Body of pancreas (tissue), 4 donors: Measurements from ENCODE around the gene EMC8. TPM values are rescaled to one million over a fixed set of nuclear protein-coding genes. Genes with fewer than 3 reads are reported as not detected.

Experiments used
- ATAC-seq: fragments of 150-250 bp; one replicate; pipeline ENCODE4 v1.9.1; 2016
- DNase-seq, 4 donors: peaks; one replicate each; pipeline ENCODE4 v3.0.0-alpha.2; 2019
- H3K27ac ChIP-seq, 4 donors: fragments of 200-600 bp; sonication (generic); 1 replicate in 3 of 4; 2 replicates in 1 of 4; pipeline versions ENCODE4 v1.5.1 to v1.6.1; 2016 to 2019; ENCODE audit warnings: mild to moderate bottlenecking in 1 of 4, mixed read lengths in 1 of 4, moderate library complexity in 1 of 4
- H3K27me3 ChIP-seq, 2 donors: fragments of 200-600 bp; sonication (generic); one replicate each; pipeline ENCODE4 v1.6.0; 2016; ENCODE audit warnings: mild to moderate bottlenecking in 1 of 2
- H3K36me3 ChIP-seq, 2 donors: fragments of 200-600 bp; sonication (generic); replicated peaks in 1 of 2; 2 replicates each; pipeline ENCODE4 v1.5.1; 2016; ENCODE audit warnings: low read depth in 2 of 2; ENCODE audit not compliant: insufficient read depth in 1 of 2
- H3K4me1 ChIP-seq: fragments of 200-600 bp; sonication (generic); one replicate; pipeline ENCODE4 v1.6.0; 2016
- H3K4me3 ChIP-seq, 2 donors: fragments of 200-600 bp; sonication (generic); 1 replicate in 1 of 2; 2 replicates in 1 of 2; pipeline ENCODE4 v1.5.1; 2016 to 2019
- H3K9me3 ChIP-seq, 3 donors: fragments of 200-600 bp; sonication (generic); 1 replicate in 2 of 3; 2 replicates in 1 of 3; pipeline ENCODE4 v1.5.1; 2016
- POLR2A ChIP-seq, 3 donors: fragments of 450-650 bp; IDR thresholded peaks; one replicate each; pipeline ENCODE4 v1.6.1; 2016; ENCODE audit warnings: antibody characterized with exemption in 3 of 3, mild to moderate bottlenecking in 2 of 3
- WGBS, 2 donors: methylation state at CpG; one replicate each; pipeline ENCODE4 v1.1.5; 2017; 5-methylcytosine and 5-hydroxymethylcytosine counted together
- intact Hi-C: fragments of 100-400 bp; cut with DNase I; formaldehyde crosslinking; loops from one replicate; pipeline ENCODE4 v1.15.1; 2023
- total RNA-seq, 2 donors: library from RNA; depleted of rRNA; stranded (reverse); fragments of >200 nt; gene quantifications; one replicate each; pipeline ENCODE4 v1.1.0, GENCODE V29; 2016
- TF ChIP-seq, protein P1 (sequence below), 7 experiments: fragments of 450-650 bp in 4 of 7; fragments of 200-600 bp in 3 of 7; sonication (generic) in 3 of 7; IDR thresholded peaks; one replicate each; pipeline ENCODE4 v1.5.1; 2016 to 2019; ENCODE audit warnings: antibody characterized with exemption in 7 of 7

The EMC8 gene
- total RNA-seq, 2 donors from 2014 or later: 16.3 to 30.7 TPM

DNA sequence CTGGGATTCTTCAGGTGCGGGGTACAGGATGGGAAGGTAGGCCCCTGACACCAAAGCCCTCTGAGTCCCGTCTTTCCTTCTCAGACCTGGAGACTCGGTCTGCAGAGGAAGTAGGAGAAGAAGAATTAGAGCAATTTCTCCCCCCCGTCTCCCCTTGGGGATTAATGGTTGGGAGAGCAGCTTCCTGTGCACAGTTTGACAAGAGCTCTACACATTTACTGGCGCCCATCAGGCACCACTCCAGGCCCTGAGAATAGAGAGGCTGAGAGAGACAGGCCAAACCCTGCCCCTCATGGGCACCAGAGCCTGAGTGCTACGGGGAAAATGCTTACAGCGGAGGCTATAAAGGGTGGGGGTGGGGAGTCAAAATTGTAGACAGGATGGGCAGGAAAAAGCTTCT lies 44.9 kb downstream of the EMC8 start:
- H3K4me1 ChIP-seq: peaks cover 56% of the 10 kb centered on the region
- 70 to 85% methylated on average over 7 of the region's 7 CpGs for WGBS, 2 donors
- no peaks in the 10 kb centered on the region for H3K9me3 ChIP-seq
- peak overlapping the region in 2 of 4 donors; percentile 74 to 78 for H3K27ac ChIP-seq
- no peaks in the 10 kb centered on the region for H3K36me3 ChIP-seq
- no peak for TF ChIP-seq POLR2A (IDR thresholded peaks at IDR 0.05)
- TF ChIP-seq, protein P1, sequence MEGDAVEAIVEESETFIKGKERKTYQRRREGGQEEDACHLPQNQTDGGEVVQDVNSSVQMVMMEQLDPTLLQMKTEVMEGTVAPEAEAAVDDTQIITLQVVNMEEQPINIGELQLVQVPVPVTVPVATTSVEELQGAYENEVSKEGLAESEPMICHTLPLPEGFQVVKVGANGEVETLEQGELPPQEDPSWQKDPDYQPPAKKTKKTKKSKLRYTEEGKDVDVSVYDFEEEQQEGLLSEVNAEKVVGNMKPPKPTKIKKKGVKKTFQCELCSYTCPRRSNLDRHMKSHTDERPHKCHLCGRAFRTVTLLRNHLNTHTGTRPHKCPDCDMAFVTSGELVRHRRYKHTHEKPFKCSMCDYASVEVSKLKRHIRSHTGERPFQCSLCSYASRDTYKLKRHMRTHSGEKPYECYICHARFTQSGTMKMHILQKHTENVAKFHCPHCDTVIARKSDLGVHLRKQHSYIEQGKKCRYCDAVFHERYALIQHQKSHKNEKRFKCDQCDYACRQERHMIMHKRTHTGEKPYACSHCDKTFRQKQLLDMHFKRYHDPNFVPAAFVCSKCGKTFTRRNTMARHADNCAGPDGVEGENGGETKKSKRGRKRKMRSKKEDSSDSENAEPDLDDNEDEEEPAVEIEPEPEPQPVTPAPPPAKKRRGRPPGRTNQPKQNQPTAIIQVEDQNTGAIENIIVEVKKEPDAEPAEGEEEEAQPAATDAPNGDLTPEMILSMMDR (IDR thresholded peaks at IDR 0.05): no peak
- H3K4me3 ChIP-seq: no peak overlapping the region
- ATAC-seq: no peak
- no peak for DNase-seq
- no peaks in the 10 kb centered on the region for H3K27me3 ChIP-seq
- intact Hi-C loops: no loop called here

DNA sequence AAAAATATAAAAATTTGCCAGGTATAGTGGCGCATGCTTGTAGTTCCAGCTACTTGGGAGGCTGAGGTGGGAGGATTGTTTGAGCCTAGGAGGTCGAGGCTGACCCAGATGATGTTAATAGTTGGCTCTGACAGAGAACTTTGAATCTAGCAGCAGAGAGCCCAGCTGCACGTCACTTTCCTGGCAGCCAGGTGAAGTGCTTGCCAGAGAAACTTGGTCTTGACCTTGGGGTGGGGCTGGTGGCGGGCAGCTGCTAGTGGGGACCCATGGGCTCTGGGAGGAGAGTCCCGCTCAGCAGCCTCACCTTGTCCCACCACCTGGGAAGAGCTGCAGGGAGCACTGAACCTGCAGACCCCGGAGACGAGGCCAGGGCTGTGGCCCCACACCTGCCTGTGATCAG lies 45.4 kb downstream of the EMC8 start:
- Histone ChIP-seq H3K36me3 (no peaks in the 10 kb centered on the region), H3K27ac (peak overlapping the region in 3 of 4 donors; percentile 50 to 78 (median 74)), H3K27me3 (no peaks in the 10 kb centered on the region), H3K4me3 (no peak overlapping the region), H3K4me1 (peaks cover 56% of the 10 kb centered on the region), H3K9me3 (no peaks in the 10 kb centered on the region)
- WGBS, 2 donors: 20 to 59% methylated on average over 1 to 7 of the region's 7 CpGs
- intact Hi-C loops: no loop called here
- DNase-seq (peak; percentile 49 to 80 (median 72)), ATAC-seq (peak; percentile 10)
- TF ChIP-seq POLR2A (IDR thresholded peaks at IDR 0.05): no peak
- TF ChIP-seq, protein P1 (IDR thresholded peaks at IDR 0.05): no peak

DNA sequence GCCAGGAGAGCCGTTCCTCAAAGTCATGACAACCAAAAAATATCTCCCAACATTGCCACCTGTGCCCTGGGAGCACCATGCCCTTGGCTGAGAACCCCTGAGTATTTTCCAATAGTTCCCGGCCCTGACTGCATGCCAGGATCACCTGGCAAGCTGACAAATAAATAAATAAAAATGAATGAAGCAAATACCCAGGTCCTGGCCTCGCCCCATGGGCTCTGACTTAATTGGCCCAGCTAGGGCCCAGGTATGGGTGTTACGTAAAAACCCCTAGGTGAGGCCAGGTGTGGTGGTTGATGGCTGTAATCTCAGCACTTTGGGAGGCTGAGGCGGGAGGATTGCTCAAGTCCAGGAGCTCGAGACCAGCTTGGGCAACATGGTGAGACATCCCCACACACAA lies 45.8 kb downstream of the EMC8 start:
- TF ChIP-seq, protein P1 (IDR thresholded peaks at IDR 0.05): no peak
- TF ChIP-seq POLR2A (IDR thresholded peaks at IDR 0.05): no peak
- peak; percentile 73 to 83 (median 80) for DNase-seq

DNA sequence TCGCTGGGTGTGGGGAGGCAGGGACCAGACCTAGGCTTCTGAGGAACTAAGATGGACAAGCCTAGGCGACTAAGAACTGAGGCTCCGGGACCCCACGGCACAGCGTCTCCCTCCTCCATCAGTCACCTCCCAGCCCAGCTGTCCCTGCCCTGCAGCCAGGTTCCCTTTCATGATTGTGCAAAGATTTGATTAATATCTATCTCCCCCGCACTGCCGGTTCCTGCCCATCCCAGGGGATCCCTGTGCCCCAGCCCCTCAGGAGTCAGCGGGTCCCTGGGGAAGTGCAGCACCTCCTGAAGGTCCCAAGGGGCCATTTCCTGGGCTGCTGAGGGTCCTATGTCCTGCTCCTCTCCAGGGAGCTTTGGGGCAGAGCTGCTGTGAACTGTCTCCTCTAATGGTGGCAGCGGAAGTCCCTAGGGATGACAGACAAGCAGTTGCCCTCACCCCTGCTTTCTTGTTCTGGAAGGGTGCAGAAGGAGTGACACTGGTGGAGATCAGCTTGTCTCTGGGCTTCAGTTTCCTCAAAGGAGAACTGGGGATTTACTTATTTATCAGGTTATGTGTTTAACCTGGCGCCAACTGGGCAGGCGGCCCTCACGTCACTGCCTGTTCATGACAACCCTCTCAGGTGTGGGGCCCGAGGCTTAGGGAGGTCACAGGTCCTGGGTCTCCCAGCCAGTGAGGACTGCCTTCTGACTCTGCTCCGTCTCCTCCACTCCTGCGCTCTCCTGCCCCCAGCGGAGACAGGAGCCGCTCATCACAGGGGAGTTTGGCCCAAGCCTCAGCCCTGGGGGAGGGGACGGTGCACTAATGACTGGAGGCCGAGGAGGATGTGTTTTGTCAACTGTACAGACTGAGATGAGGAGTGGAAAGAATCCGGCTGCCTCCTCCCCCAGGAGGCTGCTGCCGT lies 46.6 kb downstream of the EMC8 start:
- peak; percentile 61 to 86 (median 79) for DNase-seq
- TF ChIP-seq, protein P1 (IDR thresholded peaks at IDR 0.05): peak in 5 of 7 experiments; percentile 16 to 29 (median 24)
- TF ChIP-seq POLR2A (IDR thresholded peaks at IDR 0.05): peak in 2 of 3 donors; percentile 8 to 30
- H3K4me1 ChIP-seq: peaks cover 54% of the 10 kb centered on the region
- intact Hi-C loops: no loop called here
- peak; percentile 51 for ATAC-seq
- peak overlapping the region; percentile 50 to 78 (median 72) for H3K27ac ChIP-seq
- H3K4me3 ChIP-seq: no peak overlapping the region
- 14 to 26% methylated on average over 6 to 21 of the region's 21 CpGs for WGBS, 2 donors
- no peaks in the 10 kb centered on the region for H3K27me3 ChIP-seq
- H3K9me3 ChIP-seq: no peaks in the 10 kb centered on the region
- no peaks in the 10 kb centered on the region for H3K36me3 ChIP-seq

More for the DNA sequence above, 45.8 kb downstream of the EMC8 start:
- H3K36me3 ChIP-seq: no peaks in the 10 kb centered on the region
- WGBS, 2 donors: 8 to 12% methylated on average over 4 to 6 of the region's 6 CpGs
- peak; percentile 68 for ATAC-seq
- H3K27me3 ChIP-seq: no peaks in the 10 kb centered on the region
- no peak overlapping the region for H3K4me3 ChIP-seq
- peaks cover 56% of the 10 kb centered on the region for H3K4me1 ChIP-seq
- no peaks in the 10 kb centered on the region for H3K9me3 ChIP-seq
- peak overlapping the region; percentile 50 to 78 (median 72) for H3K27ac ChIP-seq
- intact Hi-C loops: no loop called here
